ENCODE measurements around the gene TMPRSS3.

The TMPRSS3 gene

DNA sequence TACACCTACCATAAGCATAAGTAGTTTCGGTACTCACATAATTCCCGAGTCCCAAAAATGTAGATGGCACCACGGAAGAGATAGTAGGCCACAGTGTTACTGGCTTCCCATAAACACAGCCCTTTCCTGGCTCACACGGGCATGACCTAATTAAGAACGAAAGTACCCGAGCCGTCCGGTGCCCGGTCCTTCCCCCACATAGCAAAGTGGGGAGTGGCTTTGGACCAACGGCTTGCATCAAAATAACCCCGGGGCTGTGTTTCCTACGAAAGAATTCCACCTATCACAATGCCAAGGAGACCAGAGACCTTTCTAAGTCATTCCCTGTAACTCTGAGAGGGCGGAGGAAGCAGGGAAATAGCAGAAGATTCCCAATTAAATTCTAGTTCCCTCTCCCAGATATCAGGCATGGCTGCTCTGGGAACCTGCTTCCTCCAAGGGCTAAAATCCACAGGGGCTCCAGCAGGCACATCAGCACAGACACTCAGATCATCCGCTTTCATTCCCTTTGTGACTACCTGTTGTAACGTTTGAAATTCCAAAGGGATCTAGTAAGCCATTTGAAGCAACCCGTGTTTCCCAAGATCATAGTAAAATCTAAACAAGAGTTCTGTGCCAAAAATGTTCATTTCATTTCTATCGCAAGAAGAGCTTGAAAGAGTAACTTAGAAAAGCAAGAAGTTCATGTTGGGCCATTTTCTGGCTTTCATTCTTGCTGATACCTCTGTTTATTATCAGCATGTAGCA is at the start of gene TMPRSS3:
TSS of gene TMPRSS3 (minus strand) at position 148 of the 747 bp plus-strand sequence. CDS start 635 bp downstream, outside the sequence.
- DNase-seq, result no peak

GRCh38 chr21:42445311-42445710 is 49.5 kb upstream of the TMPRSS3 start:
- DNase-seq, result no peak

DNA sequence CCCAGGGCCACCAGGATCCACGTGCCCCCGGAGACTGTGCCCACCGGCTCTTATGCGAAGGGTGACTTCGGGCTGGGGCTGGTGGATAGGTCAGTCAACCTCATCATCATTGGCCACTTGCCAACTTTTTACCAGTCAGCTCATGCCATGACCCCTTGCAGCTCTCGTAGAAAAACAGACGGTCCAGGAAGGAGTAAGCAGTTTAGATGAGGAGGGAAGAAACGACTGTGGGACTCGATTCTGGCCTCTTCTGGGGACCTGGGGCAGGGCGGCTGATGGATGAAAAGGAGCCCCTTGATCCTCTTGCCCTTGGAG is 48.9 kb upstream of the TMPRSS3 start:
- DNase-seq, result no peak

GRCh38 chr21:42443876-42444744 is 48.3 kb upstream of the TMPRSS3 start:
- no peak for DNase-seq

GRCh38 chr21:42443181-42443785 is 47.4 kb upstream of the TMPRSS3 start:
- no peak for DNase-seq

- DNase-seq, result no peak
Measured at GRCh38 chr21:42441963-42442362, 46.1 kb upstream of the TMPRSS3 start.

DNA sequence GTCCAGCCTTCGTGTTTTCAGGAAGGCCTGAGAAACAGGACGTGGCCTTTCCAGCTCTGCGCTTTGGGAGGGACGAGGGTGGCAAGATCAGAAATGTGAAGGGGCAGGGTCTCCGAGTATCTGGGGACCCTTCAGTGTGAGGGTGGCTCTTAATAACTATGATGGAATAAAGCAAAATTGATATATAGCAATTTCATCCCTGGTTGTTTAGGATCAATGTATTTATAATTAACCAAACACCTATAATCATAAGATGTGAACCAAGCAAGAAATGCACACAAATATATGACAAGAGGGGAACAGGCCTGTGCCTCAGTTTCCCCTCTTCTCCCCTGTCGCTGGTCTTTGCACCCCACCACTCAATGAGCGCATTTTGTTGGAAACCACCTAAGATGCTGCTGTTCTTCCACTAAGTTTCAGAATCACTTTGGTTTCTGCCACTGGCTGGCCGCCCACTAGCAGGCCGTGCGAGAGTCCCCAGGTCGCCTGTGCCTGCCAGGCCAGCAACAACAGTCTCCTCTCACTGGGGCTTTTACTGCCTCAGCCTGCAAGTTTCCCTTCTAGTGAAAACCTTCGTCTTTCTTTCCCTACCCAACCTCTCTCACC is 44.4 kb upstream of the TMPRSS3 start:
- DNase-seq, result no peak

- peak; percentile 50 to 60 for DNase-seq
Measured at GRCh38 chr21:42439284-42440186, 43.7 kb upstream of the TMPRSS3 start.

GRCh38 chr21:42438316-42439205 is 42.7 kb upstream of the TMPRSS3 start:
- no peak for DNase-seq

- no peak for DNase-seq
Measured at GRCh38 chr21:42437786-42438185, 41.9 kb upstream of the TMPRSS3 start.

- no peak for DNase-seq
Measured at GRCh38 chr21:42436914-42437313, 41.1 kb upstream of the TMPRSS3 start.

GRCh38 chr21:42435833-42436232 is 40.0 kb upstream of the TMPRSS3 start:
- DNase-seq, result no peak

DNA sequence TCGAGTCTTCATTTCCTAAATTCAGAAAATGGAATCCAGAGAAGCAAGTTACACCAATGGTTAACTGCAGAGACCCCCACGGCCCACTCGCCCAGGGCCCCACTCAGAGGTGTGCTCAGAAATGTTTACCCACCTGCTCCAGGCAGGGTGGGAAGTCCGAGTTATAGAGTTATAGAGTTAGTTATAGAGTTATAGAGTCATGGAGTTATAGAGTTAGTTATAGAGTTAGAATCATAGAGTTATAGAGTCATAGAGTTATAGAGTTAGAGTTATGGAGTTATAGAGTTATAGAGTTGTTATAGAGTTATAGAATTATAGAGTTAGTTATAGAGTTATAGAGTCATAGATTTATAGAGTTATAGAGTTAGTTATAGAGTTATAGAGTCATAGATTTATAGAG is 39.5 kb upstream of the TMPRSS3 start:
- no peak for DNase-seq

GRCh38 chr21:42434884-42435283 is 39.0 kb upstream of the TMPRSS3 start:
- no peak for DNase-seq

DNA sequence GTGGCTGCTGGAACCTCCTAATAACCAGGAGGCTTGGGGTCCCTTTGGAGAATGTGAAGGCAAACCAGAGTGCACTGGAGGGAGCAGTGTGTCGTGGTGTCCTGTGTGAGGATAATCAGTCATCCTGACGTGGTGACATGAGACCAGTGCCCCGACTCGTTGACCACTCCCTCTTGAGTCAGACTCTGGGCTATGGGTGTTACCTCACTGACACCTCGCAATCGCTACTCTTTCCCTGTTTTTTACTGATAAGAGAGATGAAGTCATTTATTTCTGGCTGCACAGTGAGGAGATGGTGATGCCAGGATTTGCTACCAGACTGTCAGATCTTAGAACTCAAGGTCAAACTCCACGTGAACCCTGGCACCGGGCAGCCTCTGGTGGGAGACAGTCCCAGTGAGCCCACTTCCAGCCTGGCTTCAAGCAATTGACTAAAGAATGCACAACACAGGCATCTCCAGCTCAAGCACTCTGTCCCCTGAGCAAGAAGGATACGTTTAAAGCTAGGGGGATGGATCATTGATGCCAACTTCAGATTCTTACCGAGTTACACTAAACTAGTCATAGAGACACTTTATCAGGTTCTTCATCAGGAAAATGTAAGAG is 38.2 kb upstream of the TMPRSS3 start:
- no peak for DNase-seq

GRCh38 chr21:42432695-42433094 is 36.8 kb upstream of the TMPRSS3 start:
- DNase-seq, result no peak

- DNase-seq, result no peak
Measured at GRCh38 chr21:42431196-42431595, 35.3 kb upstream of the TMPRSS3 start.

DNA sequence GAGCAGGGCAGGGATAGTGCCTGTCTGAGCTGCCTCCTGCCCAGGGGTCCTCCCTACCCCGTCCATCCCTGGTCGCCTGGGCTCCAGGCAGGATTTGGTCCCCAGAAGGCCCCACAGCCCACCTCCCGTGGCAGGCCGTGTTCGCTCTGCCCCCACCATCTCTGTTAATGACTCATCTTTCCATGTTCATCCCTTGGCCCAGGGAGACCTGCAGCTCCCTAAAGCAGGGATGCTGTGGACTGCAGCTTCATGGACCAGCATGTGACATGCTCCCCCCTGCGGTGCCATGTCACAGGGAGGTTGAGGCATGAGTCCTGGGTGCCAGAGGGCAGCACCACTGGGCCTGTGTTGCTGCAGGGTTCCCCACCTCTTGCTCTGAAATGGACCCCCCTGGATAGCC is 34.7 kb upstream of the TMPRSS3 start:
- no peak for DNase-seq

DNA sequence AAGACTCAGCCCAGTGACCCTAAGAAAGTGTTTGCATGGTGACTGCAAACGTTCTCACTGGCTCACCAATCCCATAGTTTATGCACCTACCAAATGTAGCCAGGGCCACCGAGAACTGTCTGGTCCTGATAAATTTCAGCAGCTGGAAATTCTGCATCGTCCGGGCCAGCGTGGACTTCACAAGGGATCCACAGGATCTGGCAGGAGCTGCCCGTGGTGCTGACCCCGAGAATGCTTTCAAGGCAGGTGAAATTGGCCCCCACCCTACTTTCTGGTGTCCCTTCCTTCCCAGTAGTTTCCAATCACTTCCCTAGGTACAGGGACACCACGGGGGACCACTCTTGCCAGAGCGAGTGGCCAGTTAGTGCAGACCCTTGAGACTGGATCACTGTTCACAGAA is 34.0 kb upstream of the TMPRSS3 start:
- DNase-seq, result no peak

DNA sequence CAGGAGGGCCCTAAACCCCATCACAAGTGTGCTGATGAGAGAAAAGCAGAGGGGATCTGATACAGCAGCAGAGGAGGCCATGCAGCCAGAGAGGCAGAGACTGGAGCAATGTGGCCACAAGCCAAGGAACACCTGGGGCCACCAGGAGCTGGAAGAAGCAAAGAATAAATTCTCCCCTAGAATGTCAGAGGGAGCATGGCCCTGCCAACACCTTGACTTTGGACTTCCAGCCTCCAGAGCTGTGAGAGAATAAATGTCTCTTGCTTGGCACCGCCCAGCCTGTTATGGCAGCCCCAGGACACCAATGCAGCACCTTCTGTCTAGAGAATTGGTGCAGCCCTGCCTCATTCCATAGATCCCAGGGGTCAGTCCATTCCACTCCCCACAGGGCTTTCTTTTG is 33.2 kb upstream of the TMPRSS3 start:
- no peak for DNase-seq
